ENCODE measurements around the gene SOST. TPM values are rescaled to one million over a fixed set of nuclear protein-coding genes. Genes with fewer than 3 reads are reported as not detected.

SOST gene
- polyA plus RNA-seq, 2 of the 4 experiments (the other 2 are of a cell fraction): 0.03 to 0.05 TPM

- H3K4me3 ChIP-seq: no peak overlapping the region
- WGBS (ENCODE audit: missing lambda C conversion rate): 75% methylated on average over 6 of the region's 6 CpGs
- H3K4me1 ChIP-seq: peaks cover 3% of the 10 kb centered on the region
- no peaks in the 10 kb centered on the region for H3K9me3 ChIP-seq
- FAIRE-seq (no peak), ATAC-seq (peak; percentile 9 to 13; a peak in 3 of 6 replicates), DNase-seq (ENCODE audit: low read depth in 1 of 2, low spot score in 1 of 2) (no peak)
- no peak overlapping the region for H3K4me2 ChIP-seq
- H3K27ac ChIP-seq: no peak overlapping the region
- CTCF ChIA-PET: interaction anchor here (0.6 to 13.9 kb wide), 42 partner anchors 8 to 366 kb away, joined by 3 to 220 read pairs (median 5); partner anchors contain the start of genes CD300LG, CFAP97D1, DUSP3 and SOST
- POLR2A ChIA-PET: interaction anchor here (1.0 to 2.9 kb wide), 3 partner anchors 12 to 79 kb away, joined by 3 to 11 read pairs (median 3); partner anchors contain the start of gene DUSP3
- TF ChIP-seq POLR2AphosphoS2 (conservative IDR thresholded peaks at IDR 0.05; ENCODE audit: low read length) (peak; percentile 64; the same call in 1 of the 2 replicates), MAFK (IDR thresholded peaks at IDR 0.05; ENCODE audit: partially characterized antibody) (no peak)
Measured at GRCh38 chr17:43767053-43767712, 8.6 kb upstream of the SOST start.

DNA sequence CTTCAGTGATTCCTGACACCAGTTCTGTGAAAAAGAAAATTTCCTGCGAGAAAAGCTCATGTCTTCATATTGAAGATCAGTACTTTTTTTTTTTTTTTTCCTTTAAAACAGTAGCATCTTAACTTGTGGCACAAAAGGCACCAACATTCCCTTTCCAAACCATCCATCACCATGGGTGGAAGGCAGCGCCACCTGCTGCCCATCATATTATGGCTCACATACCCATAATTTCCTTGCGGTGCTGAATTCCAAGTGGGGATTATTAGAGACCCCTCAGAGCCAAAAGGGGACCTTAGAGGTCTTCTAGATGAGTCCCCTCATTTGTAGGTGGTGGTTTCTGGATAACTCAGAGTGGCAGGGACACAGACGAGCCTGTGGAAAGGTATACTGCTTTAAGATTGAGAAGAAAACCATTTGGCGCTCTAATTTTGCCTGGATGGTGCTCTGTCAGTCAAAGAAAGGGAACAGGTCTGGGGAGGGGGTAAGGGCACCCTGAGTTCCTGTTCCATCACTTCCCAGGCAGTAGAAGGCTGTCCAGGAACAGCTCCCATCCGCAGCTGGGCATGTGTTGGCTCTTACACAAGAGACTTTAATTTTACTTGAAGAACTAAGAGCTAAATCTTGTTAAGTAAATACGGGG is 7.9 kb upstream of the SOST start:
- Histone ChIP-seq H3K4me3 (no peak overlapping the region), H3K9me3 (no peaks in the 10 kb centered on the region), H3K4me2 (no peak overlapping the region), H3K27ac (no peak overlapping the region), H3K4me1 (no peaks in the 10 kb centered on the region)
- FAIRE-seq (peak; percentile 94), ATAC-seq (peak; percentile 42 to 73; a peak in 4 of 6 replicates), DNase-seq (ENCODE audit: low read depth in 1 of 2, low spot score in 1 of 2) (peak; percentile 76 to 88)
- TF ChIP-seq, protein P1, sequence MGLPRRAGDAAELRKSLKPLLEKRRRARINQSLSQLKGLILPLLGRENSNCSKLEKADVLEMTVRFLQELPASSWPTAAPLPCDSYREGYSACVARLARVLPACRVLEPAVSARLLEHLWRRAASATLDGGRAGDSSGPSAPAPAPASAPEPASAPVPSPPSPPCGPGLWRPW (IDR thresholded peaks at IDR 0.05): no peak
- TF ChIP-seq ZNF302 (CRISPR knock-in tag; IDR thresholded peaks at IDR 0.05) (no peak), JUNB (IDR thresholded peaks at IDR 0.05) (no peak), RAD21 (conservative IDR thresholded peaks at IDR 0.05 in 1 of 2, IDR thresholded peaks at IDR 0.05 in 1 of 2) (peak; percentile 35 to 64; a peak in 4 of 5 replicates), FOXS1 (CRISPR knock-in tag; IDR thresholded peaks at IDR 0.05) (no peak), CTCF (IDR thresholded peaks at IDR 0.05) (peak; percentile 96), NR3C1 (IDR thresholded peaks at IDR 0.05) (no peak), SREBF2 (IDR thresholded peaks at IDR 0.05) (no peak), SMC3 (IDR thresholded peaks at IDR 0.05) (peak; percentile 31; the same call in 1 of the 3 replicates), MAZ (IDR thresholded peaks at IDR 0.05; ENCODE audit: borderline replicate concordance, low read depth, low read length) (no peak), HOXA7 (CRISPR knock-in tag; IDR thresholded peaks at IDR 0.05) (no peak)
- TF ChIP-seq, protein P2, sequence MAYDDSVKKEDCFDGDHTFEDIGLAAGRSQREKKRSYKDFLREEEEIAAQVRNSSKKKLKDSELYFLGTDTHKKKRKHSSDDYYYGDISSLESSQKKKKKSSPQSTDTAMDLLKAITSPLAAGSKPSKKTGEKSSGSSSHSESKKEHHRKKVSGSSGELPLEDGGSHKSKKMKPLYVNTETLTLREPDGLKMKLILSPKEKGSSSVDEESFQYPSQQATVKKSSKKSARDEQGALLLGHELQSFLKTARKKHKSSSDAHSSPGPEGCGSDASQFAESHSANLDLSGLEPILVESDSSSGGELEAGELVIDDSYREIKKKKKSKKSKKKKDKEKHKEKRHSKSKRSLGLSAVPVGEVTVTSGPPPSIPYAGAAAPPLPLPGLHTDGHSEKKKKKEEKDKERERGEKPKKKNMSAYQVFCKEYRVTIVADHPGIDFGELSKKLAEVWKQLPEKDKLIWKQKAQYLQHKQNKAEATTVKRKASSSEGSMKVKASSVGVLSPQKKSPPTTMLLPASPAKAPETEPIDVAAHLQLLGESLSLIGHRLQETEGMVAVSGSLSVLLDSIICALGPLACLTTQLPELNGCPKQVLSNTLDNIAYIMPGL (CRISPR knock-in tag; IDR thresholded peaks at IDR 0.05; ENCODE audit: borderline replicate concordance): no peak
- WGBS (ENCODE audit: missing lambda C conversion rate): 48% methylated on average over 7 of the region's 7 CpGs
- ChIA-PET POLR2A (interaction anchor here (0.6 to 2.9 kb wide), 5 partner anchors 12 to 303 kb away, joined by 3 to 11 read pairs (median 3); partner anchors contain the start of gene DUSP3), CTCF (interaction anchor here (0.6 to 13.9 kb wide), 68 partner anchors 9 to 952 kb away, joined by 3 to 220 read pairs (median 4); partner anchors contain the start of genes CD300LG, CFAP97D1, DUSP3 and SOST)

DNA sequence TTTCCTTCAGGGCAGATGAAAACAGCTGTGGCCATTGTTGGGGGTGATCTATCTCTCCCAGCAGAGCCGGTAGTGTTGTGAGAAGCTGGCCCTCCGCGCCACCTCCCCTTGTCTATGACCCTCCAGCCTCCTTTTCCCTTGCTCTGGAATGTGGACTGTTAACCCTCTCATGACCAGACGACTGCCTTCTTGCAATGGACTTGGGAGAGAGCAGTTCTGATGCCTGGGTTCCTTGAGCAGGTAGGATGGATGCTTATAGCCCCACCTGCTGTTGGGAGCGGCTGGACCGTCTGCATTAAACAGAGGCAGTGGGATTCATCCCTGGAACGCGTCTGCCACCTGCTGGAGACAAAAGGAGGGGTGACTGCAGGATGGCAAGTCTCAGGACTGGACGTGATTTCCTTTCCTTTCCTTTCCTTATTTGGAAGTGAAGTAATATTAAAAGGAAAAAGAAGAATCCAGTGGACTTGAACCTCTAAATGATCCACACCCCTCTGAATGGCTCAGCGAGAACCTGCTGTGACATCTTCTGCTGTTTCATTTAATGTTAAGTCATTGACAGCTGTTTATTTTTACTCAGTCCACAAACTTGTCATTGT is 1.8 kb upstream of the SOST start:
- peak; percentile 96 to 98 for DNase-seq (ENCODE audit: low read depth in 1 of 2, low spot score in 1 of 2)
- peak; percentile 100 for FAIRE-seq
- H3K4me2 ChIP-seq: peak overlapping the region; percentile 25; the same call in 2 of the 3 replicates
- ChIA-PET CTCF (interaction anchor here (0.6 to 13.9 kb wide), 66 partner anchors 10 to 421 kb away, joined by 3 to 288 read pairs (median 4); partner anchors contain the start of genes CD300LG, CFAP97D1, DHX8 and DUSP3), POLR2A (interaction anchor here (1.7 to 2.4 kb wide), 2 partner anchors 65 to 67 kb away, joined by 5 to 6 read pairs; no protein-coding TSS in a partner anchor)
- peak overlapping the region in 1 of 2 experiments; percentile 29; a peak in 1 of 6 replicates for H3K27ac ChIP-seq
- 5% methylated on average over 10 of the region's 10 CpGs for WGBS (ENCODE audit: missing lambda C conversion rate)
- no peaks in the 10 kb centered on the region for H3K9me3 ChIP-seq
- H3K4me3 ChIP-seq: no peak overlapping the region
- peaks cover 12% of the 10 kb centered on the region for H3K4me1 ChIP-seq
- ATAC-seq: peak; percentile 86 to 92
- TF ChIP-seq PHF8 (IDR thresholded peaks at IDR 0.05; ENCODE audit: borderline replicate concordance, low read depth) (no peak), JUN (IDR thresholded peaks at IDR 0.05) (no peak), CHD4 (IDR thresholded peaks at IDR 0.05; ENCODE audit: borderline replicate concordance) (no peak), NFE2L2 (conservative IDR thresholded peaks at IDR 0.05; ENCODE audit: low read length) (no peak), FOSL2 (IDR thresholded peaks at IDR 0.05) (no peak), FOSL2 (CRISPR knock-in tag; IDR thresholded peaks at IDR 0.05) (no peak), SMC3 (IDR thresholded peaks at IDR 0.05) (peak; percentile 100), NPAS2 (CRISPR knock-in tag; IDR thresholded peaks at IDR 0.05; ENCODE audit: borderline replicate concordance) (no peak), EHMT2 (IDR thresholded peaks at IDR 0.05; ENCODE audit: low read depth) (no peak), RAD21 (conservative IDR thresholded peaks at IDR 0.05 in 1 of 2, IDR thresholded peaks at IDR 0.05 in 1 of 2) (peak; percentile 100), HOXA7 (CRISPR knock-in tag; IDR thresholded peaks at IDR 0.05) (no peak)
- TF ChIP-seq, protein P3, sequence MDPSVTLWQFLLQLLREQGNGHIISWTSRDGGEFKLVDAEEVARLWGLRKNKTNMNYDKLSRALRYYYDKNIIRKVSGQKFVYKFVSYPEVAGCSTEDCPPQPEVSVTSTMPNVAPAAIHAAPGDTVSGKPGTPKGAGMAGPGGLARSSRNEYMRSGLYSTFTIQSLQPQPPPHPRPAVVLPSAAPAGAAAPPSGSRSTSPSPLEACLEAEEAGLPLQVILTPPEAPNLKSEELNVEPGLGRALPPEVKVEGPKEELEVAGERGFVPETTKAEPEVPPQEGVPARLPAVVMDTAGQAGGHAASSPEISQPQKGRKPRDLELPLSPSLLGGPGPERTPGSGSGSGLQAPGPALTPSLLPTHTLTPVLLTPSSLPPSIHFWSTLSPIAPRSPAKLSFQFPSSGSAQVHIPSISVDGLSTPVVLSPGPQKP (IDR thresholded peaks at IDR 0.05; ENCODE audit: low read depth, low read length): no peak
- TF ChIP-seq, protein P4, sequence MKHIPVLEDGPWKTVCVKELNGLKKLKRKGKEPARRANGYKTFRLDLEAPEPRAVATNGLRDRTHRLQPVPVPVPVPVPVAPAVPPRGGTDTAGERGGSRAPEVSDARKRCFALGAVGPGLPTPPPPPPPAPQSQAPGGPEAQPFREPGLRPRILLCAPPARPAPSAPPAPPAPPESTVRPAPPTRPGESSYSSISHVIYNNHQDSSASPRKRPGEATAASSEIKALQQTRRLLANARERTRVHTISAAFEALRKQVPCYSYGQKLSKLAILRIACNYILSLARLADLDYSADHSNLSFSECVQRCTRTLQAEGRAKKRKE (CRISPR knock-in tag; IDR thresholded peaks at IDR 0.05; ENCODE audit: low read depth): no peak
